Ishikawa (cell line): ENCODE measurements around the gene MAP7.

Source experiments
- CEBPB ChIP-seq: IDR thresholded peaks from 2 replicates; pipeline ENCODE4 v1.6.1; 2012
- CREB1 ChIP-seq: IDR thresholded peaks from 2 replicates; pipeline ENCODE4 v1.6.1; 2012; ENCODE audit warnings: low read depth
- EGR1 ChIP-seq: IDR thresholded peaks from 2 replicates; pipeline ENCODE4 v1.6.1; 2012
- EP300 ChIP-seq: IDR thresholded peaks from 2 replicates; pipeline ENCODE4 v1.6.1; 2012; ENCODE audit warnings: borderline replicate concordance
- FOXM1 ChIP-seq: IDR thresholded peaks from 2 replicates; pipeline ENCODE4 v1.6.1; 2012; ENCODE audit warnings: low read depth, borderline replicate concordance
- MAX ChIP-seq: IDR thresholded peaks from 2 replicates; pipeline ENCODE4 v1.6.1; 2012
- REST ChIP-seq: IDR thresholded peaks from 2 replicates; pipeline ENCODE4 v1.6.1; 2012; ENCODE audit warnings: low read depth, mild to moderate bottlenecking
- TCF12 ChIP-seq: IDR thresholded peaks from 2 replicates; pipeline ENCODE4 v1.6.1; 2012; ENCODE audit warnings: low read depth
- USF1 ChIP-seq: IDR thresholded peaks from 2 replicates; pipeline ENCODE4 v1.6.1; 2012

GRCh38 chr6:136477548-136477947 lies 72.7 kb downstream of the MAP7 start:
- TF ChIP-seq EP300: no peak
- no peak for TF ChIP-seq USF1
- TF ChIP-seq MAX: no peak
- peak; percentile 81 for TF ChIP-seq REST
- TF ChIP-seq EGR1: no peak
- no peak for TF ChIP-seq FOXM1
- TF ChIP-seq CREB1: no peak
- TF ChIP-seq TCF12: no peak
- no peak for TF ChIP-seq CEBPB
